Measurements from ENCODE around the gene OSM.

The OSM gene

DNA sequence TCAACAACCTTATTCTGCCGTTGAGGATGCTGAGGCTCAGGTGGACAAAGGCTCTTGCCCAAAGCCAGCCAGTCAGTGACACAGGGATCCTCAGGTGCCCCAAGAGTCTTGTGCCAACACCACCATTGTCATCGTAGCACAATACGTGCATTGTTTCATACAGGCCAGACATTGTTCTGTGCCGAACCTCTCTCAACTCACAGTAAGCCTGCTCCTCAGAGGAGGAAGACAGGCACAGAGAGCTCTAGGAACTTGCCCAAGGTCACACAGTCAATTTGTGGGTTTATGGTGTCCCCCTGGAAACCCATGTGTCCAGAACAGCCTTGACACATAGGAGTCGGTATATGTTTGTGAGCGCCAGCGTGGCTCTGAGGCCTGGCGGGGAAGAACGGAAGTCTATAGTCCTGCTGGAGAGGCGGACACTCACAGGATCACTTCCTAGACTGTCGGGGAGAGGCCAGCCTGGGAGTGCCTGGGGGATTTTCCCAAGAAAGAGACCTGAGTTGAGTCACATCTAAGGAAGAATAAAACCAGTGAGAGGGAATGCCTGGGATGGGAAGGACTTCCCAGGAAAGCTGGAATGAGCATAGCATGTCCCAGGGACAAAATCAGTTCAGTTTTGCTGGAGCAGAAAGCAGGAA, 40.3 kb downstream of the OSM start:
- H3K4me3 ChIP-seq (ENCODE audit: control insufficient read depth, low read depth, low read length), result no peak overlapping the region
- no peak for DNase-seq (ENCODE audit: low read depth)
- TF ChIP-seq CTCF (conservative IDR thresholded peaks at IDR 0.05; ENCODE audit: control insufficient read depth, insufficient read depth, low read depth, low read length), result no peak

GRCh38 chr22:30225220-30225927, 41.3 kb downstream of the OSM start:
- no peak for TF ChIP-seq CTCF (conservative IDR thresholded peaks at IDR 0.05; ENCODE audit: control insufficient read depth, insufficient read depth, low read depth, low read length)
- H3K4me3 ChIP-seq (ENCODE audit: control insufficient read depth, low read depth, low read length), result no peak overlapping the region
- DNase-seq (ENCODE audit: low read depth), result no peak

GRCh38 chr22:30224161-30224857, 42.3 kb downstream of the OSM start:
- no peak for DNase-seq (ENCODE audit: low read depth)
- TF ChIP-seq CTCF (conservative IDR thresholded peaks at IDR 0.05; ENCODE audit: control insufficient read depth, insufficient read depth, low read depth, low read length), result no peak
- H3K4me3 ChIP-seq (ENCODE audit: control insufficient read depth, low read depth, low read length), result no peak overlapping the region

- no peak for DNase-seq (ENCODE audit: low read depth)
- no peak overlapping the region for H3K4me3 ChIP-seq (ENCODE audit: control insufficient read depth, low read depth, low read length)
- TF ChIP-seq CTCF (conservative IDR thresholded peaks at IDR 0.05; ENCODE audit: control insufficient read depth, insufficient read depth, low read depth, low read length), result no peak
Measured at GRCh38 chr22:30223303-30223702, 43.3 kb downstream of the OSM start.

GRCh38 chr22:30222321-30222720, 44.3 kb downstream of the OSM start:
- no peak overlapping the region for H3K4me3 ChIP-seq (ENCODE audit: control insufficient read depth, low read depth, low read length)
- no peak for DNase-seq (ENCODE audit: low read depth)
- TF ChIP-seq CTCF (conservative IDR thresholded peaks at IDR 0.05; ENCODE audit: control insufficient read depth, insufficient read depth, low read depth, low read length), result no peak

GRCh38 chr22:30221121-30221992, 45.3 kb downstream of the OSM start:
- no peak overlapping the region for H3K4me3 ChIP-seq (ENCODE audit: control insufficient read depth, low read depth, low read length)
- no peak for DNase-seq (ENCODE audit: low read depth)
- TF ChIP-seq CTCF (conservative IDR thresholded peaks at IDR 0.05; ENCODE audit: control insufficient read depth, insufficient read depth, low read depth, low read length), result no peak

All from fibroblast of mammary gland (primary cell).